ENCODE results near the gene MEF2A.

GRCh38 chr15:99593070-99593469 lies 27.3 kb downstream of the MEF2A start:
- no peak for TF ChIP-seq EZH2 (IDR thresholded peaks at IDR 0.05; ENCODE audit: borderline replicate concordance, low read depth, low read length, severe bottlenecking)
- TF ChIP-seq CTCF (IDR thresholded peaks at IDR 0.05; ENCODE audit: borderline replicate concordance, extremely low read depth, low read length, poor library complexity, severe bottlenecking), result no peak
